Stimulated activated CD4-positive, alpha-beta T cell treated with anti-CD3 and anti-CD28 coated beads, Interleukin-2, amount 100 ng/mL, for 48 hours (primary cell): ENCODE results near the gene PLEKHA7.

Source experiments
- DNase-seq, 2 donors: peaks; one replicate each; pipeline ENCODE4 v3.0.0-alpha.2; 2020

Gene PLEKHA7

DNA sequence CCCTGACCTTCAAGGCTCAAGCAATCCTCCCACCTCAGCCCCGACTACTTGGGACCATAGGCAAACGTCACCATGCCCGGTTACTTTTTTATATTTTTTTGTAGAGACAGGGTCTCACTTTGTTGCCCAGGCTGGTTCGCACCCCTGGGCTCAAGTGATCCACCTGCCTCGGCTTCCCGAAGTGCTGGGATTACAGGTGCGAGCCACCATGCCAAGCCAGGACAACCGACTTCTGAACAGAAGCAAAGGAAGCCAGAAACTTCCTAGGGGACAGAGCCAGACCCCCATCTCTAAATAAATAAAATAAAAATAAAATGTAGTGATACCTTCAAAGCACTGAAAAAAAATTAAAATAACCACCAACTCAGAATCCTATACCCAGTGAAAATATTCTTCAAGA is 249.3 kb downstream of the PLEKHA7 start:
- no peak for DNase-seq

DNA sequence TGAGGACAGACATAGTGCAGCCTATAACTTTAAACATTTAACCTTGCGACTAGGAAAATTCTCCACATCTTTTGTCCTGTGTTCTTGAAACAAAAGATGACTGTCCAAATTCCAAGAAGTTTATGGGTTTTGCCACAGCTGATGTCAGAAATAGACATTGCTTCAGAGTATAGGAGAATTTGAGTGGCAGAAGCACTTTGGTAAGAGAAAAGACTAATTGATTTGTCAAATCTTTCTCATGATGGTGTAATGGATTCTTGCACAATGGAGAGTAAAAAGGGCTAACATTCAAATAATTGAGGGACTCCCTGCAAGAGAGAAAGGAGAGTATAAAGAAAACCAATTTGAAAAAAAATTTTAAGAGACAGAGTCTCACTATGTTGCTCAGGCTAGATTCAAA is 250.5 kb downstream of the PLEKHA7 start:
- DNase-seq = no peak

GRCh38 chr11:16759857-16760508 is 254.2 kb downstream of the PLEKHA7 start:
- no peak for DNase-seq

GRCh38 chr11:16758382-16759024 is 255.7 kb downstream of the PLEKHA7 start:
- no peak for DNase-seq

GRCh38 chr11:16750417-16750816 is 263.8 kb downstream of the PLEKHA7 start:
- DNase-seq = no peak

DNA sequence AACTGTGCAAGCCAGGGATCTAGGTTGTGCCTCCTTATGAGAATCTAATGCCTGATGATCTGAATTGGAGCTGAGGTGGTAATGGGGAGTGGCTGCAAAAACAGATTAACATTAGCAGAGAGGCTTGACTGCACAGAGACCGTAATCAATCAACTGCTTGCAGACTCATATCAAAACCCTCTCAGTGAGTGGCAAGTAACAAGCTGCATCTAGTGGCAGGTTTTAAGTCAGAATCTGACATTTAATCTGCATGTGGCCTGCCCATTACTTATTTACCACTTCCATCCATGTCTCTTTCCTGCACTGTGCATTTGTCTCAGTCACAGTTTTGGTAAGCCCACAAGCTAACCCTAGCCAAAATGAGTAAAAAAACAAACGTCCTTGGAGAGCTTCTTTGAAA is 264.5 kb downstream of the PLEKHA7 start:
- no peak for DNase-seq

- DNase-seq = no peak
Measured at GRCh38 chr11:16749092-16749491, 265.1 kb downstream of the PLEKHA7 start.

DNA sequence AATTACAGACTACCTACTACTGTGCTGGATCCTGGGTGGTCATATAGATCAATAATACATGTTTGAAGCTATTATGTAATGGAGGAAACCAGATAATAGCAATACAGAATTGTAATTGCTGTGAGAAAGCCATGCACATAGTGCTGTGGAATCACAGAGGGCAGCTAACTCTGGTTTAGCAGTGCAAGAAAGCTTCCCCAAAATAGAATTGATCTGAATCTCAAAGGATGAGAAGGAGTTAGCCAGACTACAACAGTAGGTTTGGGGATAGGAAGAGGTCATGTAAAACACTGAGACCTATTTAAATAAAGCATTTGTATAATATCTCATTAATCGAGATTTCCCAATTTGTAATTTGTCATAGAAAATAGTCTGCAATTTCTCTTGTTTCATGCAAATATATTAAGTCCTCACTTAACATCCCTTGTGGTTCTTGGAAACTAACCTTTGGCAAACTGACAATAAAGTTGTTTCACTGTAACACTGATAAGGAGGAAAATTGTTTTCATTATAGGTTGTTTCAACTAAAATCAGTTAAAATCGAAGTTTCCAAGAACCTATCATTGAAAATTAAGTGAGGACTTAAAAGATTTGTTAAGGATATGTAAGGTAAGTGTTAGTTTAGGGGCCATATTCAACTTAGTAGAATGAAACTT is 268.1 kb downstream of the PLEKHA7 start:
- no peak for DNase-seq

DNA sequence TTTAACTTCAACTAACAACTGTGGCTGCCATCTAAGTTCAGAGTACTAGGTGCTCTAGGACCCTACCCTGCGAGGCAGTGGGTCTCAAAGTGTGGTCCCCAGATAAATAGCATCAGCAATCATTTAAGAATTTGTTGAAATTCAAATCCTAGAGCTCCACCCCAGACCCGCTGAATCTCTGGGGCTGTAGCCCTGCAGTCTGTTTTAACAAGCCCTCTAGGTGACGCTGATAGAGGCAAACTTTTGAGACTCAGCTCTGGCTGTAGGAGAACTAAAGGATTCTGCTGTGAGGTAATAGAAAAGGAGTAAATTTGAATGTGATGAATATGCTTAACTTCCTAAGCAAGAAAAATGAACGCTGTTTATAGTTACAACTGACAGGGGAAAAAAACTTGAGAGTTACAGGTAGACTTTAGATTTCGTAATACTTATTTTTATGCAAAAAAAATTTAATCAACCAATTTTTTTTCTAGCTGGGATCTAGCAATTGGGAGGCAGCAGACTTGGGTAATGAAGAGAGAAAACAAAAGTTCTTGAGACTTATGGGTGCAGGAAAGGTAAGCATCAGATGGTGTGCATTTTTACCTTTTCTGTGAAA is 270.0 kb downstream of the PLEKHA7 start:
- no peak for DNase-seq

DNA sequence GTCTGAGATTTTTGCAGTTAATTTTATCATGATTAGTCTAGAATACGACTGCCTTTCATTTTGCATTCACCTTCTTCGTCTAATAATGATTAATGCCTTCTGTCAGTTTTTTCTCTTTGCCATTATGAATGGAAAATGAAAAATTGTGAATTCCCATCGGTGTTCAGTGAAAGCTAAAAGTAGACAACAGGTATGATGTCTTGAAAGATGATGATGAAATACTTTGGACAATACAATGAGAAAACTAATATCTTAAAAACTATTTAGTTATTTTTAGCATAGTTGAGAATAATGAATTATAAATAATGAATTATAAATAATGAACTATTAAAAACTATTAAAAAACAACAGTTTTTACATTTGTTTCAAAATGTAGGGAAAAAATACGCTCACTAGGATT is 270.7 kb downstream of the PLEKHA7 start:
- no peak for DNase-seq

- no peak for DNase-seq
Measured at GRCh38 chr11:16741473-16741872, 272.7 kb downstream of the PLEKHA7 start.

- peak in 1 of 2 donors; percentile 5 for DNase-seq
Measured at GRCh38 chr11:16738947-16739815, 275.0 kb downstream of the PLEKHA7 start.

- DNase-seq = peak; percentile 83 to 86
Measured at GRCh38 chr11:16738193-16738946, 275.8 kb downstream of the PLEKHA7 start, which contains the start of gene C11orf58. C11orf58 (plus strand) TSS chr11:16738647; CDS start chr11:16738779, 132 bp downstream.

- no peak for DNase-seq
Measured at GRCh38 chr11:16737818-16738192, 276.4 kb downstream of the PLEKHA7 start.
